Sigmoid colon (tissue), 4 donors: ENCODE results near the gene KRT74.

Experiments
- EP300 ChIP-seq, 4 donors: sonication (generic); formaldehyde crosslinking; IDR thresholded peaks; one replicate each; pipeline ENCODE4 v1.6.1; 2017; ENCODE audit warnings: antibody characterized with exemption in 4 of 4
- POLR2A ChIP-seq, 2 donors: fragments of 450-650 bp; IDR thresholded peaks; one replicate each; pipeline ENCODE4 v1.6.1; 2016; ENCODE audit warnings: antibody characterized with exemption in 2 of 2, mild to moderate bottlenecking in 2 of 2, moderate library complexity in 2 of 2
- POLR2AphosphoS5 ChIP-seq, 4 donors: sonication (generic); formaldehyde crosslinking; IDR thresholded peaks; one replicate each; pipeline ENCODE4 v1.6.1; 2017; ENCODE audit warnings: antibody characterized with exemption in 4 of 4
- TF ChIP-seq, protein P1 (sequence below), 4 experiments: fragments of 450-650 bp in 3 of 4; fragments of 200-600 bp in 1 of 4; IDR thresholded peaks; one replicate each; pipeline ENCODE4 v1.5.1; 2016 to 2019; ENCODE audit warnings: antibody characterized with exemption in 4 of 4, mild to moderate bottlenecking in 3 of 4, moderate library complexity in 2 of 4

DNA sequence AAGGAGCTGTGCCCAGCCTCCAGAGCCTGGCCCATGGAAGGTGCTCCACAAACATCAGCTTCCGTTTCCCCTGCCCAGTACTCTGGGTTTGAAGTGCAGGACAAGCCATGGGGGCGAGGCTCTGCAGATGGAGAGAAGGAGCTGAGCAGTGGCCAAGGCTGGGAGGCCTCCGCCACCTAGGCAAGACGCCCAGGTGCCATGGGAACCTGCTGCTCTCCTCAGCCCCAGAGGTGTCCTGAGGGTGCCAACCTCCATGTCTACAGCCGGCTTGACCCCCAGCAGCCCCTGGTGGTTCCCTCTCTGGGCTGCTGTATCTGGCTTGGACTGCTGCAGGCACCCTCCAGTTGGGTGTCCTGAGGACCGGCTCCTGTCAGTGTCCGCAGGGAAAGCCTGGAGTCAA lies 33.1 kb downstream of the KRT74 start:
- TF ChIP-seq, protein P1, sequence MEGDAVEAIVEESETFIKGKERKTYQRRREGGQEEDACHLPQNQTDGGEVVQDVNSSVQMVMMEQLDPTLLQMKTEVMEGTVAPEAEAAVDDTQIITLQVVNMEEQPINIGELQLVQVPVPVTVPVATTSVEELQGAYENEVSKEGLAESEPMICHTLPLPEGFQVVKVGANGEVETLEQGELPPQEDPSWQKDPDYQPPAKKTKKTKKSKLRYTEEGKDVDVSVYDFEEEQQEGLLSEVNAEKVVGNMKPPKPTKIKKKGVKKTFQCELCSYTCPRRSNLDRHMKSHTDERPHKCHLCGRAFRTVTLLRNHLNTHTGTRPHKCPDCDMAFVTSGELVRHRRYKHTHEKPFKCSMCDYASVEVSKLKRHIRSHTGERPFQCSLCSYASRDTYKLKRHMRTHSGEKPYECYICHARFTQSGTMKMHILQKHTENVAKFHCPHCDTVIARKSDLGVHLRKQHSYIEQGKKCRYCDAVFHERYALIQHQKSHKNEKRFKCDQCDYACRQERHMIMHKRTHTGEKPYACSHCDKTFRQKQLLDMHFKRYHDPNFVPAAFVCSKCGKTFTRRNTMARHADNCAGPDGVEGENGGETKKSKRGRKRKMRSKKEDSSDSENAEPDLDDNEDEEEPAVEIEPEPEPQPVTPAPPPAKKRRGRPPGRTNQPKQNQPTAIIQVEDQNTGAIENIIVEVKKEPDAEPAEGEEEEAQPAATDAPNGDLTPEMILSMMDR (IDR thresholded peaks at IDR 0.05) = no peak
- no peak for TF ChIP-seq POLR2A (IDR thresholded peaks at IDR 0.05)
- TF ChIP-seq EP300 (IDR thresholded peaks at IDR 0.05) = no peak
- no peak for TF ChIP-seq POLR2AphosphoS5 (IDR thresholded peaks at IDR 0.05)
